Spinal cord (tissue), 10 donors: ENCODE data around the gene GLO1. TPM values are rescaled to one million over a fixed set of nuclear protein-coding genes. Genes with fewer than 3 reads are reported as not detected.
"Not testable (repeated sequence)": the region's sequence is repeated elsewhere in the genome, so short reads cannot be mapped to it uniquely, and the experiment has no call there.

ENCODE experiments used
- DNase-seq, 6 donors: peaks; one replicate each; pipeline versions ENCODE4 v3.0.0 to v3.0.0-alpha.2; 2013 to 2015; ENCODE audit warnings: low spot score in 6 of 6, low read depth in 4 of 6
- H3K27ac ChIP-seq: one replicate; pipeline ENCODE4 v1.5.1; 2013; ENCODE audit warnings: low read depth, low read length, control low read depth
- H3K27me3 ChIP-seq: one replicate; pipeline ENCODE4 v1.6.1; 2013; ENCODE audit warnings: low read length; ENCODE audit not compliant: control insufficient read depth, insufficient read depth
- H3K36me3 ChIP-seq: one replicate; pipeline ENCODE4 v1.6.1; 2013; ENCODE audit warnings: low read length; ENCODE audit not compliant: control insufficient read depth, insufficient read depth
- H3K4me1 ChIP-seq: one replicate; pipeline ENCODE4 v1.6.1; 2013; ENCODE audit warnings: low read length; ENCODE audit not compliant: control insufficient read depth, insufficient read depth
- H3K4me3 ChIP-seq: one replicate; pipeline ENCODE4 v1.5.1; 2013; ENCODE audit warnings: low read depth, low read length, control low read depth
- H3K9me3 ChIP-seq: one replicate; pipeline ENCODE4 v1.6.1; 2013; ENCODE audit warnings: low read length; ENCODE audit not compliant: control insufficient read depth, insufficient read depth
- WGBS: methylation state at CpG from one replicate; pipeline ENCODE4 v1.1.5; 2013; ENCODE audit warnings: missing lambda C conversion rate; ENCODE audit not compliant: insufficient coverage; 5-methylcytosine and 5-hydroxymethylcytosine counted together
- polyA plus RNA-seq, 2 donors: library from polyadenylated mRNA; unstranded; fragments of 120-200 nt; gene quantifications; one replicate each; pipeline ENCODE4 v1.2.1, GENCODE V29; 2013; ENCODE audit not compliant: insufficient read length in 2 of 2
- total RNA-seq, 2 donors: library from RNA; depleted of rRNA in 1 of 2; stranded (reverse); fragments of 120-200 nt in 1 of 2; fragments of >200 nt in 1 of 2; gene quantifications; one replicate each; pipeline versions ENCODE4 v1.2.3 to v1.2.4, GENCODE V29; 2013 to 2014
- donor health status: healthy.

The GLO1 gene
- total and polyA plus RNA-seq, 4 donors = 119 to 159 (median 147) TPM

DNA sequence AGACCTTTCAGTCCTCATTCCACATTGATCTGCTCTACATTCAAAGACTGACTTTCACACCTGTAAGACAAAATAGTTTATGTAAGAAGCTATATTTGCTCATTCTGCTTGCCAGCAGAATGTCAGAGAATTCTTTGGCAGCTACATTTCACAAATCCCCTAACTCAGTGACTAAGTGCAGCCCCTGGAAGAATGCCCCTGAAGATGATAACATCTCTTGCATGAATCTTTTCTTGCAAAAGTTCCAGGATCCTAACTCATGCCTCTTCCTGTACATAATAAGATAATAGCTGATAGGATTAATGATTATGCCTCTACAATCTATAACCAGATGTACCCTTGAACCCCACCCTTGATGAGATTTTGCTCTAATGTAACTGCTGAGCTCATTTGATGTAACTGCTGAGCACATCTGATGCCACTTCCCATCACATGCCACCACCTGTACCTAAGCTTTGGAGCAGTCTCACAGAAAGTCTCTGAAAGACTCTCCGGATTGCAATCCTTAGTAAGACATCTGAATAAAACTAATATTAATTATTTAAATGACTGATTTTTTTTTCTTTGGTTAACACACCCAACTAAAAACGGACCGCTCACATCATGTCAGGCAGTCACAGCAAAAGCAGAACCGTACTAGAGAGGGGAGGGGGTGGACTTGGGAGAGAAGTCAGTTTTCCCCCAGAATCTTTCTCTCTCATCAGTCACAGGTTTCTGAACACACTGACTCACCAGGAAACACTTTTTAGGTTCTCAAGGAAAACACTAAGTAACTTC is 11.5 kb upstream of the GLO1 start:
- peak overlapping the region; percentile 27 for H3K4me3 ChIP-seq
- H3K27ac ChIP-seq = no peak overlapping the region
- H3K9me3 ChIP-seq = no peaks in the 10 kb centered on the region
- peaks cover 30% of the 10 kb centered on the region for H3K27me3 ChIP-seq
- DNase-seq = peak in 1 of 6 donors; percentile 16
- H3K4me1 ChIP-seq = peaks cover 6% of the 10 kb centered on the region
- no peaks in the 10 kb centered on the region for H3K36me3 ChIP-seq
- WGBS = no CpG with 5 or more reads among the region's 4 CpGs

DNA sequence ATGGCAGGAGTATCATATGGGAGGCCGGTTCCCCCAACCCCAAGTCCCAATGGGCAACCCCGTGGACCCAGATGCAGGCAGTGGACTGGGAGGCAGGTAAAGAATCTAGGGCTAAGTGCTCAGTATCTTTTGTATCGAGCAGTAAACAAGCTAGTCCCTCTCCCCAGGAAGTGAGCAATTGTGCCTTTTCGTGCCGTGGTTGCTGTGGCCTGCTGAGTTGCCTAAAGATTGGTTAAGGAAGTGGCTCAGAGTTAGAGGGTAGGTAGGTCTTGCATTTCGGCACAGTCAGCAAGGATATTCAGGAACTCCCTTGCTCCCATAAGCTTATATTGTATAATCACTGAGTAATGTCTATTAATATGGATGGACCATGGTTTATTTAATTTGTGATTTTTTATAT is 10.9 kb upstream of the GLO1 start:
- H3K36me3 ChIP-seq = no peaks in the 10 kb centered on the region
- no peak overlapping the region for H3K27ac ChIP-seq
- DNase-seq = no peak
- peaks cover 6% of the 10 kb centered on the region for H3K4me1 ChIP-seq
- no peak overlapping the region for H3K4me3 ChIP-seq
- H3K9me3 ChIP-seq = no peaks in the 10 kb centered on the region
- WGBS = 34% methylated on average over 3 of the region's 6 CpGs
- peaks cover 30% of the 10 kb centered on the region for H3K27me3 ChIP-seq

DNA sequence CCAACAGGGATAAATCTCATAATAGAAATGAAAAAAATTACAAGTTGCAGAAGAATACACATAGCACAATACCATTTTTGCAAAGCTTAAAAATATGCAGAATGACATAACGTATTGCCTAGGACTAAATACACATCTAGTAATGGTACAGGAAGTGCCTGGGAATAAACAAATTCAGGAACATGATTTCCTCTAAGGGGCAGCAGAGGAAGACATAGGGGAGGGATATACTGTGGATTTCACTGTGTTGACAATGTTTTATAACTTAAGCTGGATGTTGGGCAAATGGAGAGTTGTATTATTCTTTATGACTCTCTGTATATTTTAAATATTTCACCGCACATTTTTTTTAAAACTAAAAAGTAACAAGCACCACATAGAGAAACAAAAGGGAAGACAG is 5.6 kb upstream of the GLO1 start:
- H3K27me3 ChIP-seq = no peaks in the 10 kb centered on the region

DNA sequence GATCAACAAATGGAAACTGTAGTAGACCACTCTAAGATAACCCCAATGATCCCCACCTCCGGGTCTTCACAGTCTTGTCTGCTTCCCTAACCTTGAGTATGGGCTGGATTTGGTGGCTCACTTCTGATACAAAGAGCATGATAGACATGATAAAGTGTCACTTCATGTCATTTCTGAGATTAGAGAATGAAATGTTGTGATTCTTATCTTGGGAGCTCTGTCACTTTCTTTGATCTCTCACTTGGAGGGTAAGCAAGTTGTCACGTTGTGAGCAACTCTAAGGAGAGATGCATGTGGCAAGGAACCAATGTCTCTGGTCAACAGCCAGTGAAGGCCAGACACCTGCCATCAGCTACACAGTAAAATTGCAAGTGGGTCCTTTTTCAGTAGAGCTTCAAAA is 3.0 kb upstream of the GLO1 start:
- DNase-seq = no peak
- no peak overlapping the region for H3K27ac ChIP-seq
- no peaks in the 10 kb centered on the region for H3K9me3 ChIP-seq
- WGBS = 57% methylated on average over 1 of the region's 2 CpGs
- peaks cover 9% of the 10 kb centered on the region for H3K4me1 ChIP-seq
- no peaks in the 10 kb centered on the region for H3K27me3 ChIP-seq
- H3K36me3 ChIP-seq = no peaks in the 10 kb centered on the region
- H3K4me3 ChIP-seq = no peak overlapping the region

More for the DNA sequence above, 5.6 kb upstream of the GLO1 start:
- H3K4me1 ChIP-seq = no peaks in the 10 kb centered on the region
- H3K27ac ChIP-seq = no peak overlapping the region
- peak in 1 of 6 donors; percentile 4 for DNase-seq
- WGBS = no CpG with 5 or more reads among the region's 2 CpGs
- H3K9me3 ChIP-seq = no peaks in the 10 kb centered on the region
- H3K36me3 ChIP-seq = no peaks in the 10 kb centered on the region
- no peak overlapping the region for H3K4me3 ChIP-seq

DNA sequence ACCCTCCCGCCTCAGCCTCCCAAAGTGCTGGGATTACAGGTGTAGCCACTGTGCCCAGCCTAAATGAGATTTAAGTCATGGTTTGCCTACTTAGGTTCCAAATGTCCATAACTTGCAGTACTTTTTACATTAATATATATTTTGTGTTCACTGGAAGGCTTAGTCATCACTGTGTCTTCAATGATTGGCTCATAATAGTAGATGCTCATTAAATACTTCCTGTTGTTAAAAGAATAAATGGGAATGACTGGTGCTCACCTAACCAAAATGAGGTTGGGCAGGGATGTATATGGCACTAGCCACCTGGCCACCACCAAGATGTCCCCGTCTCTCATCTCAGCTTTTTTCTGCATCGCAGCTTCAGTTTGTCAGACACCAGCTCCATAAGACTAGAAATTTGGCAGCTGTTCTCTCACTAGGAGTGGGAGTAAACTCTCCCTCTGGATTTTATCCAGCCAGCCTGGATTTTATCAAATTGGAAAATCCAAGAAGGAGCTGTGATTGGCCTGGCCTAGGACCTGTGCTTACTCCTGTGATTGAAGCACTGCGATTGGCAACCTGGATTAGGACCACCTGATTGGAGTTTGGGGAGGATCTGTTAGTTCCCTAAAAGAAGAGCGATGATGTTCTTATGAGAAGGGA is 1.1 kb upstream of the GLO1 start:
- Histone ChIP-seq H3K9me3 (no peaks in the 10 kb centered on the region), H3K27me3 (no peaks in the 10 kb centered on the region), H3K4me3 (no peak overlapping the region), H3K4me1 (peaks cover 9% of the 10 kb centered on the region), H3K36me3 (no peaks in the 10 kb centered on the region), H3K27ac (no peak overlapping the region)
- 98% methylated on average over 3 of the region's 5 CpGs for WGBS
- peak in 1 of 6 donors; percentile 5 for DNase-seq

DNA sequence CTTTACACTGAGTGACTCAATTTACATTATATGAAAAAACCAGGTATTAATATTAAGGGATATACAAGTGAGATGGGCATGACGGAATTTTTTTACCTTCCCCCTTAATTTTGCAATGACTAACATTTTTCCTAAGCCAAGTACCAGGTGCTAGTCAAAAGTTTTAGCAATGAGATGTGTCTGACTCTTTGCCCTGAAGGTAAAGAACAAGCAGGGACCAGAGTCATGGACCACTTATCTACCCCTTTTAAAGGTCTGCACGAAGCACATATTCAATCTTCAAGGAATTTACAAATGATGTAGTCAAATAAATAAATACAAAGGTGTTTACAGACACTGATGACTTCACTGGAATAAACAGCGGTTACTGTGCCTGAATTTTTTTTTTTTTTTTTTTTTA is 1.4 kb downstream of the GLO1 start:
- Histone ChIP-seq H3K4me1 (peaks cover 9% of the 10 kb centered on the region), H3K9me3 (no peaks in the 10 kb centered on the region), H3K4me3 (no peak overlapping the region), H3K36me3 (no peaks in the 10 kb centered on the region), H3K27me3 (no peaks in the 10 kb centered on the region), H3K27ac (no peak overlapping the region)
- DNase-seq = no peak
- no CpG with 5 or more reads among the region's 3 CpGs for WGBS

DNA sequence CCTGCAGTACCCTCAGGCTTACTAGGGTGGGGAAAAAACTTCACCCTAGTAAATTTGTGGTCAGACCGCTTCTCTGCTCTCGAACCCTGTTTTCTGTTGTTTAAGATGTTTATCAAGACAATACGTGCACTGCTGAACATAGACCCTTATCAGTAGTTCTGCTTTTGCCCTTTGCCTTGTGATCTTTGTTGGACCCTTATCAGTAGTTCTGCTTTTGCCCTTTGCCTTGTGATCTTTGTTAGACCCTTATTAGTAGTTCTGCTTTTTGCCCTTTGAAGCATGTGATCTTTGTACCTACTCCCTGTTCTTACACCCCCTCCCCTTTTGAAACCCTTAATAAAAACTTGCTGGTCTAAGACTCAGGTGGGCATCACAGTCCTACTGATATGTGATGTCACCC is 3.2 kb downstream of the GLO1 start:
- WGBS = no CpG with 5 or more reads among the region's 3 CpGs
- H3K27me3 ChIP-seq, DNase-seq, H3K4me3 ChIP-seq, H3K27ac ChIP-seq, H3K36me3 ChIP-seq, H3K9me3 ChIP-seq: not testable (repeated sequence)
- H3K4me1 ChIP-seq = peaks cover 12% of the 10 kb centered on the region

DNA sequence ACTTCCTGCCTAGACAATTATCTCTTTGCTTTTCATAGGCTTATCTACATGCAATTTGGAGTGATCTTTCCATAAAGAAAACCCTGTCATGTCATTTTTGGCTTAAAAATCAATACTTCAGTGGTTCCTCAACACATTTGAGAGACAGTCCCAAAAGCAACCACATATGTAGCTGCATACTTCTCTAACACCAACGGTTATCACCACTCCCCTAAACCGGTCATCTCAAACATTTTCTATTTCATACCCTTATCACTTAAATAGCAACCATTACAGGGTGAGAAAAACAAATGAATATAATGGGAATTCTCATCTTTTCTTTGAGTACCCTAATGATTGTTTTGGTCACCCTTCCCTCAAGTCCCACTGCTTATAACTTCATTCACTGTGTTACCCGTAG is 5.1 kb downstream of the GLO1 start:
- no CpG with 5 or more reads among the region's 3 CpGs for WGBS
- Histone ChIP-seq H3K9me3 (no peaks in the 10 kb centered on the region), H3K4me3 (no peak overlapping the region), H3K27me3 (no peaks in the 10 kb centered on the region), H3K4me1 (peaks cover 12% of the 10 kb centered on the region), H3K36me3 (no peaks in the 10 kb centered on the region), H3K27ac (no peak overlapping the region)
- DNase-seq = no peak

DNA sequence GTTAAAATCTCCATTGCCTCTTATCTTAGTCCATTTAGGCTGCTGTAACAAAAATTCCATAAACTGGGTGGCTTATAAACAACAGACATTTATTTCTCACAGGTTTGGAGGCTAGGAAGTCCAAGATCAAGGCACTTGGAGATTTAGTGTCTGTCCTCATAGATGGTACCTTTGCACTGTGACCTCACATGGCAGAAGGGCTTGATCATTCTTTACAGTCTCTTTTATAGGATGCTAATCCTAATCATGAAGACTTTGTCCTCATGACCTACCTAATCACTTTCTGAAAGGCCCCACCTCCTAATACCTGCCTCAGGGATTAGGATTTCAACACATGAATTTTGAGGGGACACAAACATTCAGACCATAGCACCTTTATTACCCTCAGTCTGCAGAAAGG is 6.6 kb downstream of the GLO1 start:
- no peak overlapping the region for H3K4me3 ChIP-seq
- H3K9me3 ChIP-seq = no peaks in the 10 kb centered on the region
- H3K27me3 ChIP-seq = no peaks in the 10 kb centered on the region
- no peak for DNase-seq
- no peak overlapping the region for H3K27ac ChIP-seq
- H3K4me1 ChIP-seq = peaks cover 3% of the 10 kb centered on the region
- H3K36me3 ChIP-seq = no peaks in the 10 kb centered on the region

DNA sequence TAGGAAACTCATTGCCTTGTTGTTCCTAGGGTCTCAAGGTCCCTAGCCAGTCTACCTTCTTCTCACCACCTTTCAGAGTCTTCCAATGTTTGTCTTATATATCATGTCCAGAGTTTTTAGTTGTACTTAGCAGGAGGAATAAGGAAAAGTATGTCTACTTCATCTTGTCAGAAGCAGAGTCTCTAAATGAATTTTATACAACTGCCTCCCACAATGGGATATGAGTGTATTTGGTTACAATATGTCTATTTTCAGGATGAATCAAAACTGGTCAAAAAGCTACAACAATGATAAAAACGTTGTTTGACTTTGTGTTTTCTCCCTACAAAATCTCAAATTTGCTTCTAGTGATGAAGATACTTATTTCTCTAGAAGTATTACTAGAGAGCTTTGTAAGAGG is 7.0 kb downstream of the GLO1 start:
- Histone ChIP-seq H3K4me1 (peaks cover 3% of the 10 kb centered on the region), H3K27me3 (no peaks in the 10 kb centered on the region), H3K36me3 (no peaks in the 10 kb centered on the region), H3K4me3 (no peak overlapping the region), H3K27ac (no peak overlapping the region), H3K9me3 (no peaks in the 10 kb centered on the region)
- WGBS = no CpG with 5 or more reads among the region's 1 CpG
- DNase-seq = no peak
